ENCODE results near the gene ADAM19.

ADAM19 gene

GRCh38 chr5:157463621-157464518 is 111.7 kb downstream of the ADAM19 start:
- no peak overlapping the region for H3K27ac ChIP-seq

GRCh38 chr5:157463081-157463480 is 112.5 kb downstream of the ADAM19 start:
- TF ChIP-seq ZFX (IDR thresholded peaks at IDR 0.05; ENCODE audit: borderline replicate concordance), result no peak
- no peak for TF ChIP-seq CTCF (IDR thresholded peaks at IDR 0.05)
- H3K27ac ChIP-seq, result no peak overlapping the region

More at GRCh38 chr5:157463621-157464518, 111.7 kb downstream of the ADAM19 start:
- TF ChIP-seq ZFX (IDR thresholded peaks at IDR 0.05; ENCODE audit: borderline replicate concordance) (no peak), CTCF (IDR thresholded peaks at IDR 0.05) (no peak)

GRCh38 chr5:157460921-157461792 is 114.4 kb downstream of the ADAM19 start:
- no peak for TF ChIP-seq CTCF (IDR thresholded peaks at IDR 0.05)

GRCh38 chr5:157459715-157460599 is 115.6 kb downstream of the ADAM19 start, which contains the start of gene NIPAL4:
Gene NIPAL4 (plus strand): TSS chr5:157460213. CDS start chr5:157460321, 108 bp downstream.
- no peak for TF ChIP-seq ZFX (IDR thresholded peaks at IDR 0.05; ENCODE audit: borderline replicate concordance)
- TF ChIP-seq CTCF (IDR thresholded peaks at IDR 0.05), result no peak

More at GRCh38 chr5:157460921-157461792, 114.4 kb downstream of the ADAM19 start:
- no peak overlapping the region for H3K27ac ChIP-seq

GRCh38 chr5:157458835-157459234 is 116.7 kb downstream of the ADAM19 start:
- H3K27ac ChIP-seq, result no peak overlapping the region
- TF ChIP-seq CTCF (IDR thresholded peaks at IDR 0.05) (no peak), ZFX (IDR thresholded peaks at IDR 0.05; ENCODE audit: borderline replicate concordance) (no peak)

More at GRCh38 chr5:157459715-157460599, 115.6 kb downstream of the ADAM19 start, which contains the start of gene NIPAL4:
- H3K27ac ChIP-seq, result no peak within 1 kb of the TSS

- no peak for TF ChIP-seq ZFX (IDR thresholded peaks at IDR 0.05; ENCODE audit: borderline replicate concordance)
- TF ChIP-seq CTCF (IDR thresholded peaks at IDR 0.05), result no peak
Measured at GRCh38 chr5:157457391-157457790, 118.2 kb downstream of the ADAM19 start.

More at GRCh38 chr5:157457391-157457790, 118.2 kb downstream of the ADAM19 start:
- H3K27ac ChIP-seq, result no peak overlapping the region

Measured in 22Rv1 (cell line).